HEK293 (cell line): Measurements from ENCODE around the gene MAPK12.
A peak's percentile ranks its signal among the peaks of the same experiment; 100 is the strongest.

Source experiments
- HOXC10 ChIP-seq: sonication (generic); formaldehyde crosslinking; IDR thresholded peaks from 2 replicates; pipeline ENCODE4 v1.8.1; 2023; ENCODE audit warnings: mild to moderate bottlenecking, missing genetic modification reagents
- KLF7 ChIP-seq: fragments of 450-650 bp; formaldehyde crosslinking; IDR thresholded peaks from 2 replicates; pipeline ENCODE4 v1.5.1; 2016; ENCODE audit warnings: missing biosample characterization, missing genetic modification characterization, borderline replicate concordance
- OSR2 ChIP-seq: fragments of 450-650 bp; formaldehyde crosslinking; IDR thresholded peaks from 2 replicates; pipeline ENCODE4 v1.5.1; 2016; ENCODE audit warnings: missing biosample characterization, missing genetic modification characterization
- PRDM10 ChIP-seq: fragments of 450-650 bp; formaldehyde crosslinking; IDR thresholded peaks from 2 replicates; pipeline ENCODE4 v1.5.1; 2016; ENCODE audit warnings: missing biosample characterization, missing genetic modification characterization
- SCRT1 ChIP-seq: fragments of 450-650 bp; formaldehyde crosslinking; IDR thresholded peaks from 2 replicates; pipeline ENCODE4 v1.5.1; 2016; ENCODE audit warnings: missing biosample characterization, missing genetic modification characterization, borderline replicate concordance
- TSHZ1 ChIP-seq: fragments of 450-650 bp; formaldehyde crosslinking; IDR thresholded peaks from 2 replicates; pipeline ENCODE4 v1.5.1; 2016; ENCODE audit warnings: missing biosample characterization, missing genetic modification characterization, borderline replicate concordance
- YY2 ChIP-seq: fragments of 450-650 bp; formaldehyde crosslinking; IDR thresholded peaks from 2 replicates; pipeline ENCODE4 v1.5.1; 2016; ENCODE audit warnings: missing biosample characterization, missing genetic modification characterization
- ZBTB21 ChIP-seq: fragments of 450-650 bp; formaldehyde crosslinking; IDR thresholded peaks from 2 replicates; pipeline ENCODE4 v1.5.1; 2017; ENCODE audit warnings: missing biosample characterization, missing genetic modification characterization
- ZFHX2 ChIP-seq: fragments of 450-650 bp; formaldehyde crosslinking; conservative IDR thresholded peaks from 2 replicates; pipeline ENCODE4 v1.5.1; 2016; ENCODE audit warnings: missing biosample characterization, missing genetic modification characterization
- ZFP41 ChIP-seq: fragments of 450-650 bp; formaldehyde crosslinking; IDR thresholded peaks from 2 replicates; pipeline ENCODE4 v1.5.1; 2016; ENCODE audit warnings: missing biosample characterization, missing genetic modification characterization, borderline replicate concordance
- ZNF138 ChIP-seq: fragments of 450-650 bp; formaldehyde crosslinking; IDR thresholded peaks from 2 replicates; pipeline ENCODE4 v1.5.1; 2016; ENCODE audit warnings: missing biosample characterization, missing genetic modification characterization, borderline replicate concordance
- ZNF157 ChIP-seq: fragments of 450-650 bp; formaldehyde crosslinking; IDR thresholded peaks from 2 replicates; pipeline ENCODE4 v1.5.1; 2016; ENCODE audit warnings: missing biosample characterization, missing genetic modification characterization
- ZNF175 ChIP-seq: fragments of 450-650 bp; formaldehyde crosslinking; IDR thresholded peaks from 2 replicates; pipeline ENCODE4 v1.5.1; 2016; ENCODE audit warnings: missing biosample characterization, missing genetic modification characterization
- ZNF2 ChIP-seq: fragments of 450-650 bp; formaldehyde crosslinking; IDR thresholded peaks from 2 replicates; pipeline ENCODE4 v1.5.1; 2016; ENCODE audit warnings: missing biosample characterization, missing genetic modification characterization
- ZNF248 ChIP-seq: fragments of 450-650 bp; formaldehyde crosslinking; IDR thresholded peaks from 2 replicates; pipeline ENCODE4 v1.5.1; 2017; ENCODE audit warnings: missing biosample characterization, missing genetic modification characterization
- ZNF292 ChIP-seq: fragments of 450-650 bp; formaldehyde crosslinking; IDR thresholded peaks from 2 replicates; pipeline ENCODE4 v1.5.1; 2016; ENCODE audit warnings: low read depth, missing biosample characterization, missing genetic modification characterization, borderline replicate concordance
- ZNF302 ChIP-seq: fragments of 450-650 bp; formaldehyde crosslinking; IDR thresholded peaks from 2 replicates; pipeline ENCODE4 v1.5.1; 2016; ENCODE audit warnings: missing biosample characterization, missing genetic modification characterization, low read depth
- ZNF37A ChIP-seq: fragments of 450-650 bp; IDR thresholded peaks from 2 replicates; pipeline ENCODE4 v1.5.1; 2018; ENCODE audit warnings: missing biosample characterization, missing genetic modification characterization
- ZNF416 ChIP-seq: fragments of 450-650 bp; formaldehyde crosslinking; IDR thresholded peaks from 2 replicates; pipeline ENCODE4 v1.5.1; 2016; ENCODE audit warnings: missing biosample characterization, missing genetic modification characterization
- ZNF433 ChIP-seq: fragments of 450-650 bp; formaldehyde crosslinking; IDR thresholded peaks from 2 replicates; pipeline ENCODE4 v1.5.1; 2016; ENCODE audit warnings: missing biosample characterization, missing genetic modification characterization, low read depth
- ZNF473 ChIP-seq: fragments of 450-650 bp; formaldehyde crosslinking; IDR thresholded peaks from 2 replicates; pipeline ENCODE4 v1.5.1; 2017; ENCODE audit warnings: missing biosample characterization, missing genetic modification characterization
- ZNF513 ChIP-seq: fragments of 450-650 bp; IDR thresholded peaks from 2 replicates; pipeline ENCODE4 v1.5.1; 2018; ENCODE audit warnings: missing biosample characterization, missing genetic modification characterization
- ZNF580 ChIP-seq: fragments of 450-650 bp; formaldehyde crosslinking; IDR thresholded peaks from 2 replicates; pipeline ENCODE4 v1.5.1; 2016; ENCODE audit warnings: missing biosample characterization, missing genetic modification characterization
- ZNF585B ChIP-seq: fragments of 450-650 bp; formaldehyde crosslinking; IDR thresholded peaks from 2 replicates; pipeline ENCODE4 v1.5.1; 2016; ENCODE audit warnings: missing biosample characterization, missing genetic modification characterization
- ZNF621 ChIP-seq: fragments of 450-650 bp; formaldehyde crosslinking; IDR thresholded peaks from 2 replicates; pipeline ENCODE4 v1.5.1; 2017; ENCODE audit warnings: missing biosample characterization, missing genetic modification characterization
- ZNF623 ChIP-seq: fragments of 450-650 bp; formaldehyde crosslinking; IDR thresholded peaks from 2 replicates; pipeline ENCODE4 v1.5.1; 2016; ENCODE audit warnings: missing biosample characterization, missing genetic modification characterization
- ZNF629 ChIP-seq: fragments of 450-650 bp; formaldehyde crosslinking; IDR thresholded peaks from 2 replicates; pipeline ENCODE4 v1.5.1; 2017; ENCODE audit warnings: missing biosample characterization, missing genetic modification characterization
- ZNF76 ChIP-seq: fragments of 450-650 bp; formaldehyde crosslinking; IDR thresholded peaks from 2 replicates; pipeline ENCODE4; 2016; ENCODE audit warnings: low read depth, missing biosample characterization, missing genetic modification characterization, borderline replicate concordance
- ZNF785 ChIP-seq: fragments of 450-650 bp; formaldehyde crosslinking; IDR thresholded peaks from 2 replicates; pipeline ENCODE4 v1.5.1; 2016; ENCODE audit warnings: missing biosample characterization, missing genetic modification characterization
- ZNF837 ChIP-seq: fragments of 450-650 bp; formaldehyde crosslinking; IDR thresholded peaks from 2 replicates; pipeline ENCODE4 v1.5.1; 2016; ENCODE audit warnings: missing biosample characterization, missing genetic modification characterization
- ZSCAN16 ChIP-seq: fragments of 450-650 bp; formaldehyde crosslinking; IDR thresholded peaks from 2 replicates; pipeline ENCODE4 v1.5.1; 2016; ENCODE audit warnings: missing biosample characterization, missing genetic modification characterization
- ZSCAN23 ChIP-seq: fragments of 450-650 bp; formaldehyde crosslinking; IDR thresholded peaks from 2 replicates; pipeline ENCODE4 v1.5.1; 2016; ENCODE audit warnings: missing biosample characterization, missing genetic modification characterization

Gene MAPK12

GRCh38 chr22:50250555-50251476 is 10.7 kb downstream of the MAPK12 start, which contains the start of gene HDAC10 (continued):
- TF ChIP-seq ZNF302 (tag by site-specific recombination) = no peak
- peak; percentile 12; the same call in 1 of the 2 replicates for TF ChIP-seq ZNF76 (tag by site-specific recombination)
- no peak for TF ChIP-seq SCRT1 (tag by site-specific recombination)
- TF ChIP-seq ZNF585B = no peak
- no peak; the same call in 1 of the 2 replicates for TF ChIP-seq KLF7 (tag by site-specific recombination)
- TF ChIP-seq ZSCAN16 (tag by site-specific recombination) = no peak
- no peak for TF ChIP-seq PRDM10 (tag by site-specific recombination)
- no peak for TF ChIP-seq ZNF157 (tag by site-specific recombination)
- TF ChIP-seq ZNF629 (tag by site-specific recombination) = no peak
- no peak for TF ChIP-seq TSHZ1 (tag by site-specific recombination)
- no peak for TF ChIP-seq ZNF621 (tag by site-specific recombination)
- TF ChIP-seq HOXC10 (CRISPR knock-in tag) = no peak
- TF ChIP-seq ZBTB21 (tag by site-specific recombination) = no peak
- TF ChIP-seq ZNF433 (tag by site-specific recombination) = no peak
- no peak for TF ChIP-seq ZFP41 (tag by site-specific recombination)
- TF ChIP-seq ZSCAN23 (tag by site-specific recombination) = no peak
- TF ChIP-seq ZNF785 = no peak
- no peak for TF ChIP-seq ZNF623 (tag by site-specific recombination)
- TF ChIP-seq ZNF292 (tag by site-specific recombination) = no peak
- TF ChIP-seq ZNF416 = no peak
- TF ChIP-seq ZNF837 = peak; percentile 36; the same call in 1 of the 2 replicates
- no peak for TF ChIP-seq ZFHX2 (tag by site-specific recombination)
- TF ChIP-seq ZNF580 (tag by site-specific recombination) = no peak
- TF ChIP-seq ZNF513 (tag by site-specific recombination) = no peak
- peak; percentile 77 for TF ChIP-seq ZNF2
- TF ChIP-seq YY2 = no peak
- no peak for TF ChIP-seq ZNF473 (tag by site-specific recombination)
- peak; percentile 24; the same call in 1 of the 2 replicates for TF ChIP-seq OSR2 (tag by site-specific recombination)
- TF ChIP-seq ZNF248 (tag by site-specific recombination) = no peak
- TF ChIP-seq ZNF37A (tag by site-specific recombination) = no peak
- TF ChIP-seq ZNF138 = no peak
- TF ChIP-seq ZNF175 (tag by site-specific recombination) = no peak
